Effector CD8-positive, alpha-beta T cell (primary cell): ENCODE results near the gene ZFP62.
A peak's percentile ranks its signal among the peaks of the same experiment; 100 is the strongest.
"Not testable (repeated sequence)": the region's sequence is repeated elsewhere in the genome, so short reads cannot be mapped to it uniquely, and the experiment has no call there.

Experiments used
- DNase-seq: peaks from one replicate; lab custom pipeline; 2025; lab: John Stamatoyannopoulos, UW

ZFP62 gene

DNA sequence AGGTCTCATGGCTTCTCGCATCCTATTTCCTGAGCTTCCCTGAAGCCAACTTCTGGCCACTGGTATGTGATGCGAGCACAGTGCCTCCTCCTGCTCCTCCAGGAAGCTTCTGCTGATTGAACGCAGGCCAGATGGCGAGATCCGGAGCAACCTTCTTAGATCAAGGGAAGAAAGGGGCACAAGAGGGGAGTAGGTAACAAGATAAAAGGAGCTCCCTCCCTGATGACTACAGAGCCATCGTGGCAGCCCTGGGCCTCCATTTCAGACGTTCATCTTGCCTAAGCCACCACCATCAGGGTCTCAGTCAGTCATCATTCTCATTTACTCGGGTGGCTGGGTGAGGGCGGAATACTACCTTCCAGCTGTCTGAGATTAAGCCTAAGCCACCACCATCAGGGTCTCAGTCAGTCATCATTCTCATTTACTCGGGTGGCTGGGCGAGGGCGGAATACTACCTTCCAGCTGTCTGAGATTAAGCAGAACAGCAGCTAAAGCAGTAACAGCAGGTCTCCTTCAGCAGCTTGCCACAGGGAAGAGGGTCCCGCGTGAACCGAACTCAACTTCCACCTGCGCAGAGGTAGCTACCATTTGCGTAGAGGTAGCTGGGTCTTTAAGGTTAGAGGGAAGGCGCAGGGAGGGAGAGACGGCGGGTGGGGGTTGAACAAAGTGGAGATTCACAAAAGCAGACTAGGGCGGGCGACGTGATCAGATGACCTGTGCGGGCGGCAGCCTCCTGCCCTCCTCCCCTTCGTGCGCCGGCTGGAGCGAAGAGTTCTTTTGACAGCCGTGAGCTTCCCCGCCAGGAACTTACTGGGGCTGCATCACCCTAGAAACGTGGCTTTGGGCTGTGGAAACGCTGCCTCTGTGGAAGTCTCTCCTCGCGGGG is 30.6 kb downstream of the ZFP62 start:
- peak; percentile 53 for DNase-seq

- DNase-seq = no peak
These were observed 31.4 kb downstream of the ZFP62 start for GRCh38 chr5:180829726-180830125.

- not testable (repeated sequence) for DNase-seq
These were observed 32.1 kb downstream of the ZFP62 start for GRCh38 chr5:180828756-180829531.

- not testable (repeated sequence) for DNase-seq
These were observed 33.7 kb downstream of the ZFP62 start for GRCh38 chr5:180827374-180827773.

DNA sequence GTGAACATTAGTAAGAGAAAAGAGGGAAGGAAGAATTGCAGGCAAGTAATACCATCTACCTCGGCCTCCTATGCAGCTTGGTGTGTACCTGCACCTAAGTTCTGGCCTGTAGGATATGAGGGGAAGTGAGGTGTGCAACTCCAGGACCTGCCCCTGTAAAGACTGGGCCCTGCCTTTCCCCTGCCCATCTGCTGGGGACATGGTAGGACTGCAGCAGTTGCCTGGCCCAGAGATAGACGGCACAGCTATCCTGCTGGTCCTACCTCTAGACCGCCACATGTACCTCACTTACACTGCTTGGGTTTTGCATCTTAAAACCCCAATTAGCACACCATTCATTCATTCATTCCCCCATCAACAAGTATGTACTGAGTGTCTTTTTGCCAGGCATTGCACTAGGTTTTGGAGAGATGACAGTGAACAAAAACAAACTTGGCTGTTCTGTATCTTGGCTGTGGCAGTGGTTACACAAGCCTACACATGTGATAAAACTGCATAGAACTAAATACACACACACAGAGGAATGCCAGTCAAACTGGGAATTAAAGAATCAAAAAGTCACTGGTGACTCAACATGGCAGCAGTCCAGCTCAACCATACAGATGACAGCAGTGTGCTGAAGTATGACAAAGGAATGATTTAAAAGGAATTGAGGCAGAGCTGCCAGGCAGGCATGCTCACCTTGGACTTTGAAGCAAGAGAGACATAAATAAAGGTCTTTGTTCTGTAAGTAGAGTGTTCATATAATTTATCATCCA is 35.1 kb downstream of the ZFP62 start:
- DNase-seq = no peak

- DNase-seq = no peak
These were observed 36.2 kb downstream of the ZFP62 start for GRCh38 chr5:180824630-180825476.

DNA sequence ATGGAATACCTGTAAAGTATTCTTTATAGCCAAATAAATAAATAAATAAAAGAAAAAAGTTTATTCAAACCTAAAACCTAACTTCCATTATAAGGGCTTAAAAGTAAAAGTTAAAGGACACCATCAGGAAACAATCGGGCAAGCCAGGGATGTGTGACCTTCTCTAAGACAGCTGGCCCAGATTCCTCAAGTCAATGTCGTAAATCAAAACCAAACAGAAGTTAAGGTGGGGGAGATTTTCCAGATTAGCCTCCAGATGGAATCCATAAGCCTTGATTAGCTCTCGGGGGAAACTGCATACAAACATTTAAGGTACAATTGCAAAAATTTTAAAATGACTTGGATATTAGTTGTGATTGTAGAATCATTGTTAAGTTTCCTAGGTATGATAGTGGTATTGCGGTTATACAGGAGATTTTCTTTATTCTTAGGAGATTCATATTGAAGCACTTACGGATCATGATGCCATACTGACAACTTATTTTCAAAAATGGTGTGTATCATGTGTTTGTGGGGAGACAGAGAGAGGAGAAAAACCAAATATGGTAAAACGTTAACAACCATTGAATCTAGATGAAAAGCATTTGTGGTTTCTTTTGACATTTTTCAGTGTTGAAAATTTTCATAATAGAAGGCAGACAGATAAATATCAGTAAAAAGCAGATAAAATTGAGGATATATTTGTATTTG is 37.0 kb downstream of the ZFP62 start:
- no peak for DNase-seq

DNA sequence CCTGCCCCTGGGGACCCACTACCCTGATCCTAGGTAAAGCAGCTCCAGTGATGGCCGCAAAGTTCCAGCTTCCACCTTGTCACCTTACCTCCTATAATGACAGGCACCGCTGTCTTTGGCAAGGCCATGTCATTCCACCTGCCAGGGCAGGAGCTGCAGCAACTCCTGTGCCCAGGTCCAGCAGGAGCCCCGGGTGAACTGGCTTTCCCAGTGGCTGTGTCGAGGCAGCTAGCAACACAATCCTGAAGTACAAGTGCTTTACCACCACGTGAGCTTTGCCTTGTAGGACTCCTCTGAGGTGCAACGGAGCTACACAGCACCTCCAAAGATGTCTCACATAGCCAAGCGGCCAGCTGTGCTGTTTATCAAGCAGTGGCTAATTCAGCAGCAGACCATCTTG is 37.7 kb downstream of the ZFP62 start:
- DNase-seq = no peak

DNA sequence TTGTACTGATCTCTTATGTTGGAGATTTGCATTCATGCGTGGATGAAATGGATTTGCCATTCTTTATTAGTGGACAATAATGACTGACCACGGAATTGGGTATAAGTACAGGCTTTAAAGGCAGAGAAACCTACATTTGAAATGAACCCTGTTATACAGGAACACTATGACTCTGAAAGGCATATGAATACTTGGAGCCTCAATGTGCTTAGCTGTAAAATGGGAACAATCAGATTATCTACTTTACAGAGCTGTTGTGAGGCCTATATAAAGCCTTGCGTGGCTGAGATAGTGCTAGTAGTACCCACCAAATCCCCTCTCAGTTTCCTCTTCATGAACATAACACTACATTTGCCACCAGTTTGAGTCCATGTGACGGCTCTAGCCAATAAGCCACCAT is 39.5 kb downstream of the ZFP62 start:
- no peak for DNase-seq

DNA sequence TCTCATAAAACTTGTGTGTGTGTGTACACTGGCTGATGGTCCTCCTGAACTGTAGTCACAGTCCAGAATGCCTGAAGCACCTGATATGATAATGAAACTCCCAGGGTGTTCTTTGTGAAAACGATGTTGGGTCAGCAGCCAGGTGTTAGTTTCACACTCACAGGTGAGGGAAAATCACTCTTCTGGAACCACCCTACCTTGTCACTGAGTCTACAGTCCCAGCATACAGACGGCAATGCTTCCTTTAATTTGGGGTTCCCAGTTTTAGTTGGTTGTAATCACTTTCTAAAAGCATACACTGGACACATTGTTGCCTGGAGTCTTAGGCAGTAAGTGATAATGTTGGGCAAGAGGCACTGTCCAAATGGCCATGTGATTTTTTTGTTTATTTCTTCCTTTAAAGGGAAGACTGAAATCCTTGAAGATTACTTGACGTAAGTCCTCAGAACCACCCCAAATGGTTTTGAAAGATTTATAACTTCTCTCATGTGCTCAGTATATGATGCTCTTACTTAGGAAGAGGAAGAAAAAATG is 40.2 kb downstream of the ZFP62 start:
- DNase-seq = no peak

DNA sequence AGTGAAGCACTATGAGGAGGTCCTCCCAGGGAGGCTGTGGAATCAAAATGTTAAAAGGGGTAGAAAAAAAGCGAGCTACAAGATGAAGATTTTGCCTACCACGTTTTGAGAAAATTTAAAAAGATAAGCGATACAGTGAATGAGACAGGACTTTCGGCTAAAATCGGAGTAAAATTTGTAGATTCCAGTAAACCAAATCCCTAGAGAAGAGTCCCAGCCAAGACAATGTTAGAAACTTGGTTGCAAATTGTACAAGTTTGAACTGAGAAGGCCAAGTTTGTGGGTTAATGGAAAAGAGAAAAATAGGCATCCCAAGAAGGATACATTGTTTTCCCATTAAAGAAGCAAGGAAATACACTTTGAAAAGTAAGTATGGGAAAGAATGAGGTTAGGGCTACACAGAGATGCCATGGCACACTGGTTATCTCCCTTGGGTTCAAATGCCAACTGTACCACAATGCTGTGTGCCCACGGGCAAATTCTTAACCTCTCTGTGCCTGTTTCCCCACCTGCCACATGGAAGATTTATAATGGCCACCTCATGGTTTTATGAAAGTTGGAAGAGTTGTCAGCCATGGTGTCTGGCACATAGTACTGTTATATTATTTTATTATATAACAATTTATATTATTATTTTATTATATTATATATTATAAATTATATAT is 42.3 kb downstream of the ZFP62 start:
- DNase-seq = no peak

GRCh38 chr5:180817893-180818674 is 43.0 kb downstream of the ZFP62 start:
- no peak for DNase-seq

DNA sequence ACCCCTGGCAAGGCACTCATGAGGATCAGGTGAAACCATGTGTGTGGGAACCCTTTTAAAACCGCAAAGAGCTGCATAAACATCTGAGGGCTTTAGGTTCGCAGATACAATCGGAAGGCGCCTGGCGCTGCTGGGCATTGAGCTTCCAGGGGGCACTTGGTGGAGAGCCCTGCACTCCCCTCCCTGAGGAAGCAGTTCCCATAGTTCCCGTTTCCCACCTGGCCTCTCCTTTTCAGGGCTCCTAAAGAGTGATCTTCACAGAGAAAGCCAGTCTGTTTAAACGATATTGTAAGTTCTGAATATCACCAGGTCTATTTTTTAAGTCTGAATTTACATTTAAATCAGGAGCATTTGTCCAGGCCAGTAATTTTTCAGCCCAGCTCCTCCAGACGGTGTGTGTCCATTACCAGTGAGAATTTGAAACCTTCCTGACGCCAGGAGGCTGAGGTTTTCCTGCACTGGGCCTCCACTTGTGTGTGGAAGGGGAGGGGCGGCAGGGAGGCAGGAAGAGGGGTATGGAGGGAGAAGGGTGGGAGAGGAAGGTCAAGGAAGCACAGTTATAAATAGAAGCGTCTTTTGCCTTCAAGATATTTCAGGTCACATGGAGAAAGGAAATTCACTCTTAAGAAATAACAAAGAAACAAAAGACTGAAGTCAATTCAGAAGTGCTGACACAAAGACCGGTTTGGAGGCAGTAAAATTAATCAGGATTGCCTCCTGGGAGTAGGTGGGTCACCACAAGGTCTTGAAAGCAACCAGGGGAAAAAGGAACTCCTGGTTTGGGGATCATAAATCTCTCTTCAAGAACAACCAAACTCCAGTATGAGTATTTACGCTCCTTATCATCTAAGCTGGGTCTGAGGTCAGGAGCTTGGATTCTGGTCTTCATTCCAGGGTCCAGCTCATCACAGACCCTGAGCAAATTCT is 44.2 kb downstream of the ZFP62 start:
- no peak for DNase-seq

- DNase-seq = no peak
These were observed 45.7 kb downstream of the ZFP62 start for GRCh38 chr5:180815293-180815917.

- no peak for DNase-seq
These were observed 47.7 kb downstream of the ZFP62 start for GRCh38 chr5:180813420-180813819.

- no peak for DNase-seq
These were observed 49.4 kb downstream of the ZFP62 start for GRCh38 chr5:180811623-180812124.

- no peak for DNase-seq
These were observed 50.0 kb downstream of the ZFP62 start for GRCh38 chr5:180810959-180811622.
